ENCODE data around the gene CHD2.
"Not testable (repeated sequence)": the region's sequence is repeated elsewhere in the genome, so short reads cannot be mapped to it uniquely, and the experiment has no call there.

CHD2 gene

DNA sequence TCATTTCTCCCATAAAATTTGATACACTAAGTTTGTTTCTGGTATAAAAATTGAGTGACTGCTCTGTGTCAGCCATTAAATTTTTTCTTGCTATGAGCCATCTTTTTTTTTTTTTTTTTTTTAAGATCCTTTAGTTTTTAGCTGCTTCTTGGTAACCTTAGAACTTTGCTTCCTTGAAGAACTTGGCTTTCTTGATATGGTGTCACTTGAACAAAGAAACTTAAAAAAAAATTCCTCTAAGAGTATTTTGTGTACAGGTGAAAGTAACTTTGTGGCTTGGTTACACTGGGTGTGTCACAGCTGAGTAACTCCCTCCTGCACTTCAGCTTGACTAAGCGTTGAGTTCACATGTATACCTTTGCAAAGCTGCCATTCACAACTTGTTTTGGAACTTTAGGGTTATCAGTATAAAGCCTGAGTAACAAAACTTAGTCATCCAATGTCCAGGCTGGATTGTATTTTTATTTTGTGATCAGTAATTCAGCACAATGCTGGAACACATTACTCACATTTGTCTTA, 6.5 kb downstream of the CHD2 start:
- no peak for DNase-seq (ENCODE audit: low spot score)

DNA sequence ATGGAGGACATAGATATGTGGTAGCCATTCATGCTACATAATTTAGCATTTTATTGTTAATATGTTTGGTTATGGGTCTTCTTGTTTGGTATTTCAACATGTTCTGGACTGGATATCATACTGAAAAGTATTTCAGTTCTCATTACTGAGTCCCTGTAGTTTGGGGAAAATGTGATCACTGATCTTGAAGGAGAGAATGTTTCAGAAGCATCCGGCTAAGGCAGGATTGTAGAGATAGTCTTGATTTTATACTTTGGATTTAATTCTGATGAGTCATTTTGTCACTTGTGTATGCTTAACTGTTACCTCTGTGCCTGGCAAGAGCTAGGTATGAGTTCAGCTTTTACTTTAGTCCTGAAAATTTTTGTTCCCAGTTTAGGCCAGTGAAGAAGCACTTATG, 7.1 kb downstream of the CHD2 start:
- DNase-seq (ENCODE audit: low spot score): no peak

DNA sequence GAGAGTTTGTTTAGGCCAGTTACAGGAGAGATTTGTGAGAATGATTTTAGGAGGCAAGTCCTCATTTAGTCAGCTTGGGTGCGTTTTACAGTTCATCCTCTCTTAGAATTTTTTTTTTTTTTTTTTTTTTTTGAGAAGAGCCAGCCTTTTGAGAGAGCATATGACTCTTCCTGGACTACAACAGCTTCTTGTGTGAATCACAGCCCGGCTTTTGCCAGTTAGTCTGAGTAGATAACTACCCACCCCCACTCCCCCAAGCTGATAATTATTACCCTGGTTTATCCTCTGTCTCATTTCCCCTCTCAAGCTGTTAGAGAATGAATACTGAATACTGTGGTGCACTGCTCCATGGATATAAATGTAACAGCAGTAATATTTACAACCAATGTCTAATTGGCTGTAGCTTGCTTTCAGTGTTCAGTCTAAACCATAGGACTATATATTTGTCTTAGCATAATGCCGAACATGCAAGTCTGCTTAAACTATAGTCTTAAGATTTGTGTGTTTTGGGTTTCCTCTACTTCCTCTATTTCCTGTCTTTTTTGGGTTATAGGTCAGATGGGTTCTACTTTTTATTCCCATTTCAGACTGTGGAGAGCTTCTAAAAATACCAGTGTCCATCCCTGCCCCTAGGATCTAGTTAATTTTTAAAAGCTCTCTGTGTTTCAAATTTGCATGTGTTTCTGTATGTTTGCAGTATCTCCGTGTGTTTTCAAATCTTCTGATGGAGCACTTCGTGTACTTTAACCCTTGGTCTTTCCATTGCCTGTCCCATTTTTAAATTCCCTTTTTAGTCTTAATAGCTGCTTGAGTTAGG, 8.0 kb downstream of the CHD2 start:
- DNase-seq (ENCODE audit: low spot score): peak; percentile 79

DNA sequence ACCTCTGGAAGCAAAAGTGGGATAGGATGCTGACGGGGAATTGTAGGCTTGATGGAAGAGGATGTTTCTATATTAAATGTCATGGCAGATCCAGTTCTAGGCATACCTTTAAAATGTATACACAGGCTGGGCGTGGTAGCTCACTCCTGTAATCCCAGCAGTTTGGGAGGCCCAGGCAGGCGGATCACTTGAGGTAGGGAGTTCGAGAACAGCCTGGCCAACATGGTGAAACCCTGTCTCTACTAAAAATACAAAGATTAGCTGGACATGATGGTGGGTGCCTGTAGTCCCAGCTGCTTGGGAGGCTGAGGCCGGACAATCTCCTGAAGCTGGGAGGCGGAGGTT, 8.6 kb downstream of the CHD2 start:
- no peak for DNase-seq (ENCODE audit: low spot score)

DNA sequence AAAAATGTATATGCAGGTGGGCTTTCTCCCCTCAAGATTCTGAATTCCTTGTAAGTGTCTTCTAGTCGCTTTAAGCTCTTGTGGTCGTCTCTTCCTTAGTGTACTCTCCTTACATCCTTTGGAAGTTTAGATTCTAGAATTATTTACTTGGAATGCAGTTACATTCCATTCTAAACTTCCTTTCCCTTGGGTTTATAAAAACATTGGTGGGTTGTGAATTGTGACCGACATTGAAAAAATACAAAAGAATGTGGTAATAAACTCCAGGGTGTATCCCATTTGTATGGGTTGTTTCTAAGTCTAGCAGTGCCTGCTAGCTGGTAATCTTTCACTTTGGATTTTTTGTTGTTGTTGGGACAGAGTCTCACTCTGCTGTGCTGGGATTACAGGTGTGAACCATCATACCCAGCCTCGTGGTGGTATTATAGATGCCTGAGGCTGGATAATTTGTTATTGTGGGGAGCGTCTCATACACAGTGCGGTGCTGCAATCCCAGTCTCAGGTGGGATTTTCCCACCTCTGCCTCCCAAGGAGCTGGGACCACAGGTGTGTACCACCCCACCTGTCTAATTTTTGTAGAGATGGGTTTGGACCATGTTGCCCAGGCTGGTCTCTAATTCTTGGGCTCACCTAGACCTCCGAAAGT, 9.1 kb downstream of the CHD2 start:
- DNase-seq (ENCODE audit: low spot score): no peak

DNA sequence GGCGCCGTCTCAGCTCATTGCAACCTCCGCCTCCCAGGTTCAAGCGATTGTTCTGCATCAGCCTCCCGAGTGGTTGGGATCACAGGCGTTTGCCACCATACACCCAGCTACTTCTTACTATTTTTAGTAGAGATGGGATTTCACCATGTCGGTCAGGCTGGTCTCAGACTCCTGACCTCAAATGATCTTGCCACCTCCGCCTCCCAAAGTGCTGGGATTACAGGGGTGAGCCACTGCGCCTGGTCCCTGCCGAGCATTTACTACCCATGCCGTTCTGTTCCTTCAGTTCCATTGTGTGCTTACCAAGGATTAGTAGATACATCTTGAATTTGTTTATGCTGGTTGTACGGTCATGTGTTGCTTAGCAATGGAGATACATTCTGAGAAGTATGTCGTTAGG, 10.3 kb downstream of the CHD2 start:
- no peak for DNase-seq (ENCODE audit: low spot score)

DNA sequence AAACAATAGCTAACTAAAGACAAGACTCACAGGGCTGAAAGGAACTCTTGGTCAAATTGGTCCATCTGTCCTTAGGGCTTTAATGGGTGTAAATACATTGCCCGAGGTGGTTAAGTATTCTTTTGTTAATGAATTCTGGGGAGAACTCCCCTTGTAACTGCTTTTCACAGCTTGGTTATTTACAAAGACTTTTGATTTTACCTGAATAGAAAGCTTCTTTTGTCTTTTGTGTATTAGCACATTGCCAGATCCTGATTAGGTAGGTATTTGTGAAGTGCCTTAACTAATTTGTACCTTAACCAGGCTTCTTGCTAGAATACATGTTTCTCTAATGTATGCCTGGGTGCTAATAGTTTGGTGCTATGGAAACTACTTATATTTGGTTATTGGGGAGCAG, 14.0 kb downstream of the CHD2 start:
- DNase-seq (ENCODE audit: low spot score): no peak

DNA sequence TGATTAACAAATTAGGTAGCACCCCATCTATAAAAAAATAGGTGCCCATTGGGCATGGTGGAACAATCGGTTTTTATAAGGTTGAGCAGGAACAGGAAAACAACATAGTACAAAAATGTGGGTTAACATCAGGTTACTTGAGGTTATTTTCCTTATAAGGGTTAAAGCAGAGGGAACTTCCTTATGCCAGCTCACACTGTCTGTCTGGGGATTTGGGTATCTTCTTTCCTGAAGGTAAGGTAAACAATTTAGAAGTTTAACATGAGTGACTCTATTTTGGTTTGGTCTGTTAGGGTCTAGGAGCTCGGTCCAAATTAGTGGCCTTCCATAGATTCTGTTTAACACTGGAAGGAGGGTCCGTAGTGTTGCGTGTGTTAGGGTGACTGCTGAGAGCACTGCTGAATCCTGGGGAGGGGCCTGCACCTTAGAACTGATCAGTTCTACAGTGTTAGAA, 14.7 kb downstream of the CHD2 start:
- no peak for DNase-seq (ENCODE audit: low spot score)

DNA sequence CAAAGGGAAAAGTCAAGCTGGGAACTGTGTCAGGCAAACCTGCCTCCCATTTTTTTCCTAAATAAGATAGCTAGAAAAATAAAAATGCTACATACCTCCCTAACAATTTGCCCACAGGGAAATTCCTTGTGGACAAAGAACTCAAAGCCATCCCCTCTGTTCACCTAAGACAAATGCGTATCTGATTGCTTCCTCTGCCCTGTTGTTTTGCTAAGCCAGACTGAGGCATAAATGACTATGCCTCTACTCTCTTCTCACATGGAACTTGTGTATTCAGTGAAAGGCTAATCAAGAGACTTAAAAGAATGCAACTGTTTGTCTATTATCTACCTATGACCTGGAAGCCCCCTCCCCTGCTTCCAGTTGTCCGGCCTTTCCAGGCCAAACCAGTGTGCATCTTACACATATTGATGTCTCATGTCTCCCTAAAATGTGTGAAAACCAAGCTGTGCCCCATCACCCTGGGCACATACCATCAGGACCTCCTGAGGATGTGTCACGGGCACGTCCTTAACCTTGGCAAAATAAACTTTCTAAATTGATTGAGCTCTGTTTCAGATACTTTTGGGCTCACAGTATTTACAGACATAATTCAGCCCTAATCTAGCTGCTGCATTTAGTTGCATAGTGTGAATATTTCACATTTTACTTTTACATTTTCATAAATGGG, 15.8 kb downstream of the CHD2 start:
- DNase-seq (ENCODE audit: low spot score): no peak

DNA sequence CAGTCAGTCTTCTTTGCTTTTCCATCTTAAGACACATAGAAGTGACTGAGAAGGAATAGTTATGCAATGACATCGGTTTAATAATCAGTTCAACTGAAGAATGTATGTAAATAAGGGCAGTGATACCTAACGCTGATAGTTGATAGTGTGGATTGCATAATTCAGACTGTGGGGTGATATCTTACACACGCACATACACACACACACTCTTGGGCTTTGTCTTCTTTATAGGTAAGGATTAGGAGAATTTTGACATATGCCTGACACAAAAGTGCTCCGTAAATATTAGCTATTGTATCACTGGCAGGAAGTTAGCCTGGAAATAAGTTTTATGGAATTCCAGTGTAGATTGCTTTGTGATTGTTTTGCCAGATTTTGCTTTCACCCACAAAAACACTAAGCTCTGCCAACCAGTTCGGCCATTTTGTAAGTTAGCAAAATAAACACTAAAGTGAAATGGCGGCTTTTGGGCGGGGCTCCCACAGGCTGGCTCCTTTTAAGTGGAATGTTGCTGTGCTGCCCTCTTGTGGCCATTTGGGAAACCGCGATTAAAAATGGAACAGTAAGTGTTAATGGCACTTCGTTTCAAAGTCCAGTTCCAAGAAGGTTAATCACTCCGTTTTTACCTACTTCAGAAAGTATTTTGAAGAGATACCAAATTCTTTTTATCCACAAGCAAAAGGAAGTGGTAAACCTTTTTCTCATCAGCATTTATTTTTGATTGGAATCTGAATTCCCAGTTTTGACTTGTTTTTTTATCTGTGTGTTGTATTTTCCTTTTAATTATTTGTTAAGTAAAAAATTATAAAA, 17.7 kb downstream of the CHD2 start:
- peak; percentile 90 for DNase-seq (ENCODE audit: low spot score)

DNA sequence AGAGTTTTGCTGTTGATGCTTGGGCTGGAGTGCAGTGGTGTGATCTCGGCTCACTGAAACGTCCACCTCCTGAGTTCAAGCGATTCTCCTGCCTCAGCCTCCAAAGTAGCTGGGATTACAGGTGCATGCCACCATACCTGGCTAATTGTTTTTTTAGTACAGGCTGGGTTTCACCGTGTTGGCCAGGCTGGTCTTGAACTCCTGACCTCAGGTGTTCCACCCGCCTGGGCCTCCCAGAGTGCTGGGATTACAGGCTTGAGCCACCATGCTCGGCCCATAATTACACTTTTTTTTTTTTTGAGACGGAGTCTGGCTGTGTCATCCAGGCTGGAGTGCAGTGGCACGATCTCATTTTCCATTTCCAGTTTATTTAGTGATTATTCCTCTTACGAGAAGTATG, 18.8 kb downstream of the CHD2 start:
- not testable (repeated sequence) for DNase-seq (ENCODE audit: low spot score)

DNA sequence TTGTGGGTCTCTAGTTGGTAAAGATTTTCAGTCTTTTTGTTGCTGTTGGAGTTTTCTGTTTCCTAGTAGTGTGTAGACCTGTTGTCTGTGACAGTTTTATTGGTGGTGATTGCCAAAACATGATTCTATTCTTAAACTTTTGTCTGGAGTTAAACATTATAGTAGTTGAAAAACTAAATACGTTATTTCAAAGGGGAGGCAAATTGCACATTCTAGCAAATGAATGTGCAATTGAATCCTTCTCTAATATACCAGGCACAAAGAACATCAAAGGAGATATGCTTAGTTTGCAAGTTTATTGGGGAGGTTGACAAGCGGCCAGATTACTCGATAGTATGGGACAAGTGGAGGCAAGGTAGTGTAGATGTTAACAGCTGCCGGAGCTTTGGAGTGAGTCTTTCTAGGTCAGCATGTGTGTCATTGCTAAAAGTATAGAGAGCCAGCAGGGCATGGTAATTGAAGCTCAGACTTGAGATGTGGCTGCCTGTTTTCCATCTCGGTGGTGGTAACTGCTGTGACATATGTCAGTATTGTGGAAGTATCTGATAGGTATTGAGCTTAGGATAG, 20.6 kb downstream of the CHD2 start:
- DNase-seq (ENCODE audit: low spot score): no peak

DNA sequence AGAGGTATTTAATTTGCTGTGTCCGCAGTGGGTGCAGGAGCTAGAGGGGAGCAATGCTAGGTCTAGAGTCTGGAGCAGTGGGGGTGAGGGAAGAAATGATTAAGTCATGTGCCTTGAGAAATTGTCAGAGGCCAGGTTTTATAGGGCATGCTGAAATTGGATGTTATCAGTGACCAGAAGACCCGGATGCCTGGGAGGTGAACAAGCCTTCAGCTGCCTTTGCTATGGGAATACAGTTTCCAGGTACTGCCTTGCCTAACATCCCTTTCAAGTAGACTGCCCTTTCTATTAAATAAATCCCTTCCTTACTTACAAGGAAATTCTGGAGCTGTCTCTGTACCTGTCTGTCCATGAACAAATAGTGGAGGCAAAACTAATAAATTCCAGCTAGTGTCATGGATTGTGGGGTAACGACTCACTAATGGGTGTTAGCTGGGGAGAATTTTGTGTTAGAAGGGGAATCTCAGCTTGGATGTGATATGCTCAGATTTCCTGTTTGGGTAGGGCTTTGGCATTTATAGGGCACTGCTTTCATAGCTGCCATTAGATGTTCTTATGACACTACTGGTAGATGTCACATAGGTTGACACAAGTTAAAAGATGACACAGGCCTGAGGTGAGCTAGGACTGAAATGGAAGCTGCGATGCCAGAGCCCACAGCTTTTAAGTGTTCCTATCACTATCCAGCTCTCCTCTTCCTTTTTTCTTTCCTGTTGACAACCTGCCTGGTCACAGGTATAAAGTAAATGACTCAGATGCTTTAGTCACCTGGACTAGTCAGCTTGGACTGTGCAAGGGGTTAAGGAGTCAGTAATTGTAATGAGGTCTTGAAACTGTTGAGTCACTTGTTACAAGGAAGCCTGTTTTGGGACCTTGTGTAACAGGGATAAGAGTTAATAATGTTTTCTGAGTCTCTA, 21.3 kb downstream of the CHD2 start:
- DNase-seq (ENCODE audit: low spot score): no peak

DNA sequence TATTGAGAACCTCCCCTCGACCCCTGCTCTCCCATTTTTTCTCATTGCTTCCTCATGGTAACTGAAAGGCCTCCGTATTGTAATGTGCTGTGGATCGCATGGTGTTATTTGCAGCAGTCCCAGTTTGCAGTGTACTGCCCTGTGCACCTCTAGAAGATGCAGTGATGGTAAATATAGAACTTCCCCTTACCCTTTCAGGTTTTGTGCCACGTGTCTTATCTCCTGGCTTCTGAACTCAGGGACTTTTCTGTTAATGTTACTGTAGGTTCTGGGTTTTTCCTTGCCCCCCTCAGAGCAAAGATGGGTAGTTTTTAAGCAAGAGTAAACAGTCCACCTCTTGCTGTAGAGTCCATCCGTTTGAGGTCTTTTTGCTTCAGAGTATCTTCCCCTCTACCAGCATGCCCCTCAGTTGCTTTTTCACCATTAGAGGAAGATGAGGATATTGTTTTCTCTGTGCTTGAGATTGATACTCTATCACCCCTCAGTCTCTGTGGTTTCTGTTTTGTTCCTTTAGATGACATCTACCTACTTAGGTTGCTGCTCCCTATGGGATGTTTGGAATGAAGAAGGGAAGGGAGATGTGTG, 22.4 kb downstream of the CHD2 start:
- DNase-seq (ENCODE audit: low spot score): no peak

DNA sequence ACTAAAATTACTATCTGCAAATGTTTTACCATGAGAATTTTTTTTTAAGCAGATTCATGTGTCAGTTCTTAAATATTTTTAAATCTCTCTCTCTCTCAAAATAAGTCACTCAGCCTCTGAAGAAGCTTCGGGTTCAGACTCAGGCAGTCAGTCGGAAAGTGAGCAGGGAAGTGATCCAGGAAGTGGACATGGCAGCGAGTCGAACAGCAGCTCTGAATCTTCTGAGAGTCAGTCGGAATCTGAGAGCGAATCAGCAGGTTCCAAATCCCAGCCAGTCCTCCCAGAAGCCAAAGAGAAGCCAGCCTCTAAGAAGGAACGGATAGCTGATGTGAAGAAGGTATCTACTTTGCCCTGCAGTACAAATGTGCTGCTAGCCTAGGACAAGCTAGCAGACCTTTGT, 24.1 kb downstream of the CHD2 start:
- peak; percentile 62 for DNase-seq (ENCODE audit: low spot score)

DNA sequence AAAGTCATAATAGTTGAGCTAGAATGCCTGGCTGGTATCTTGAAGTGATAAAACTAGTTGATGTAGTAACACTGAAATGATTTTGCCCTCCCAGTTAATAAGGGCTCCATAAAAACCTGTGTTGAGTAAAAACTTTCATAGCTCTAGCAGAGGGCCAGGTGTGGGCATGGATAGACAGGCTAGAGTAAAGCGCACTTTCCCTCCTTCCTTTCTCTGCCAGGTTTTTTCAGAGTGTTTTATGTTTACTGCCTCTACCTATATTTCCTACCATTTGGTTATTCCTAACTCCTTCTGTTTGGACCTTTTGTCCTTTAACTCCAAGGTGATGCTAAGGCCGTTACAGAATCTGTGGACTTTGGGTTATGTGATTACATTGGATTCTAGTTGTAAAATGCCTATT, 25.3 kb downstream of the CHD2 start:
- no peak for DNase-seq (ENCODE audit: low spot score)

DNA sequence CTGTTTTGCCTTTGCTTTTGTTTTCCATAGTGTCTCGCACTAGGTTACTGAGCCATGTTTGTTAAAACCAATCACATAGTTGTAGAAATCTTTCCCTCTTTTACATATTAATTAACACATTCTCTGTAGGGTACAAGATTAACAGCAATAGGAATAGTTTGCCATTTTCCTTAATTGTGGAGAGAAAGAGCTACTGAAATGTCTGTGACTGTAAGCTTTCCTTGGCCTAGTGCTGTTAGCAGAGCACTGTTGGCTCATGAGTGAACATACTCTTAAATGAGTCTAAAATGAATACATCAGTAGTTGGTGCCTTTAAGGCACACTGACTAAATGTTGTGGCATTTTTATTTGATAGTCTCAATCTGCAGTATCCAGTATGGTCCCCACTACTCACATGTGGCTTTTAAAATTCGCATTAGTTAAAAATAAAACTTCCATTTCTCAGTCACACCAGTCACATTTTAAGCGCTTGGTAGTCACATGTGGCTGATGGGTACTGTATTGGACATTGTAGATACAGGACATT, 28.2 kb downstream of the CHD2 start:
- no peak for DNase-seq (ENCODE audit: low spot score)

DNA sequence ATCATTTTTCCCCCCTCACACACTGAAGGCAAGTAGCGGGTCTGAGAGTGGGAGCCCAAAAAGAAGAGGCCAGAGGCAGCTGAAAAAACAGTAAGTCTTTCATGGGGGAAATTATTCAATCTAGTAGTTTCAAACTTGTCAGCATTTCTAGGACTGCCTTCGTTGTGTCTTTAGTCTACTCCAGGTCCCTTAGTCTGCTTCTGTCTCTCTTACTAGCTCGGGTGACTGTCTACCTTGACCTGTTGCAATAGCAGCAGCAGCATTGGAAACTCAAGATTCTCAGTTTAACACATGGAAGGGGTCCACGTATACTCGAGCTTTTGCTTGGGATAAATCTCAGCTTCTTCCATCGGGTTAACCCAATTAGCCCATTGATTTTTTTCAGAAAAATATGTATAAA, 28.9 kb downstream of the CHD2 start:
- no peak for DNase-seq (ENCODE audit: low spot score)

DNA sequence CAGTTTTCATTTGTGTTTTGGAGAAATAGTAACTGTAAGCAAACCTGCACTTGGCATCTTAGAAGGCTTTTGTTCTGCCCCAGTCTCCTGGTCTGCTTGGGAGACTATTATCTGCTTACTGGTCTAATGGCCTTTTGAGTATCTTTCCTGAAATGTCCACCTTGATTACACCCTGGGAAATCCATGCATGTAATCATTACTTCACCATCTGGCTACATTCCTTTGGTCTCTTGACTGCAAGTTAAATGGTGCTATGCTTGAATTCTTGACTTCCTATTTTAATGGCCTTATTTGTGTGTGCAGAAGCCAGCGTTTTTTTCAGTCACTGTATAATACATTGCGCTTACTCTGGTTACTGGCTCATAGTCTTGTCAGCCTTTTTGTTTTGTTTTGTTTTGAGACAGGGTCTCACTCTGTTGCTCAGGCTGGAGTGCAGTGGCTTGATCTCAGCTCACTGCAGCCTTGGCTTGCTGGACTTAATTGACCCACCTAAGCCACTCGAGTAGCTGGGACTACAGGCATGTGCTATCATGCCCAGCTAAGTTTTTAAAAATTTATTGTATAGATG, 30.0 kb downstream of the CHD2 start:
- no peak for DNase-seq (ENCODE audit: low spot score)

DNA sequence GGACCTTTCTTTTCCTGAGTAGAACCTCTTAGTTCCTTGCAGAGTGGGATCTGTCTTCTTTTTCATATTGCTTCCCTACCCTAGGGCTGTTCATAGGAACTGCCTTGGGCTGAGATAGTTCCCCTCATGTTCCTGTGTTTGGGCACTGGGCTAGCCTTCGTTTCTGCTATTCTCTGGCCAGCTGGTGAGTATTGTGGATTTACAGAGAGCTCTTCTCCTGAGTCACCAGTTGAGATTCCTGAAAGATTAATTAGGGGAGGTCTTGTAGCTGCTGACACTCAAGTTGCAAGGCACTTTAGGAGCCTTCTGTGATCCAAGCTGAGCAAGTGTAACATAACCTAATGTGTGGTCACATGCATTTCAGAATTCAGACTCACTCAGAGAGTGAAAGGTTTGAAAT, 30.7 kb downstream of the CHD2 start:
- DNase-seq (ENCODE audit: low spot score): no peak
